Astrocyte of the hippocampus (primary cell): ENCODE results near the gene PRAMEF15.
A peak's percentile ranks its signal among the peaks of the same experiment; 100 is the strongest.
"Not testable (repeated sequence)": the region's sequence is repeated elsewhere in the genome, so short reads cannot be mapped to it uniquely, and the experiment has no call there.

Source experiments
- DNase-seq: peaks from one replicate; pipeline ENCODE4 v3.0.0; 2011; ENCODE audit warnings: low read depth, low spot score

PRAMEF15 gene

GRCh38 chr1:13315281-13315680 lies at the start of gene PRAMEF15:
TSS of gene PRAMEF15 (plus strand) at chr1:13315581. CDS start at chr1:13318408, 2,827 bp downstream.
- DNase-seq, result not testable (repeated sequence)

- not testable (repeated sequence) for DNase-seq
Measured at GRCh38 chr1:13277016-13277415, 38.4 kb upstream of the PRAMEF15 start.

- DNase-seq, result not testable (repeated sequence)
Measured at GRCh38 chr1:13279617-13280016, 35.8 kb upstream of the PRAMEF15 start.

- not testable (repeated sequence) for DNase-seq
Measured at GRCh38 chr1:13285037-13285436, 30.3 kb upstream of the PRAMEF15 start, which contains the start of gene PRAMEF8. TSS of gene PRAMEF8 (minus strand) at chr1:13285137. CDS start at chr1:13284091, 1,046 bp downstream.

GRCh38 chr1:13289030-13289429 lies 26.4 kb upstream of the PRAMEF15 start:
- not testable (repeated sequence) for DNase-seq

DNA sequence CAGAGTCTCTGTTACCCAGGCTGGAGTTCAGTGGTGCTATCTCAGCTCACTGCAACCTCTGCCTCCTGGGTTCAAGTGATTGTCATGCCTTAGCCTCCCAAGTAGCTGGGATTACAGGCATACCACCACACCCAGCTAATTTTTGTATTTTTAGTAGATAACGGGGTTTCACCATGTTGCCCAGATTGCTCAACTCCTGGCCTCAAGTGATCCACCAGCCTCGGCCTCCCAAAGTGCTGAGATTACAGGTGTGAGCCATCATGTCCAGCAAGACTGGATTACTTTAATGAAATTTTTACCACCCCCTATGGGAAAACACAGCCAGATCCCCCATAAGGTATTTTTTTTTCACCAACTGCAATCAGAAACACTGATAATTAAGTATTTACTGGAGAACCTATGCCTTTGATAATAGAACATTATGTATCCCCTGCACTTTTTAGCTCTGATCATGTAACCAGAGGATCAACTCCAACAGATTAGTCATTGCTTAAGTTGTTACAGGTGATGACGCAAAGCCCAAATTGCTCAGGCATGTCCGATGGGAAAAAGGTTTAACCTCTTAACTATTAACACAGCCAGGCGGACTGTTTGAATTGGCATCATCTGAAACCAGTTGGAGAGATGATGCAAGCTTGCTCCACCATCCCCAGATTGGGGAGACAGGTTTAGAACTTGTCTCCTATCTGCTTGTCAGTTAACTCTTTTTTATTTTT lies 18.0 kb upstream of the PRAMEF15 start:
- not testable (repeated sequence) for DNase-seq

DNA sequence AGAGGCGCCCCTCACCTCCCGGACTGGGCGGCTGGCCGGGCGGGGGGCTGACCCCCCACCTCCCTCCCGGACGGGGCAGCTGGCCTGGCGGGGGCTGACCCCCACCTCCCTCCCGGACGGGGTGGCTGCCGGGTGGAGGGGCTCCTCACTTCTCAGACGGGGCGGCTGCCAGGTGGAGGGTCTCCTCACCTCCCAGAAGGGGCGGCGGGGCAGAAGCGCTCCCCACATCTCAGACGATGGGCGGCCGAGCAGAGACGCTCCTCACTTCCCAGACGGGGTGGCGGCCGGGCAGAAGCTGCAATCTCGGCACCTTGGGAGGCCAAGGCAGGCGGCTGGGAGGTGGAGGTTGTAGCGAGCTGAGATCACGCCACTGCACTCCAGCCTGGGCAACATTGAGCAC lies 16.7 kb upstream of the PRAMEF15 start:
- not testable (repeated sequence) for DNase-seq

DNA sequence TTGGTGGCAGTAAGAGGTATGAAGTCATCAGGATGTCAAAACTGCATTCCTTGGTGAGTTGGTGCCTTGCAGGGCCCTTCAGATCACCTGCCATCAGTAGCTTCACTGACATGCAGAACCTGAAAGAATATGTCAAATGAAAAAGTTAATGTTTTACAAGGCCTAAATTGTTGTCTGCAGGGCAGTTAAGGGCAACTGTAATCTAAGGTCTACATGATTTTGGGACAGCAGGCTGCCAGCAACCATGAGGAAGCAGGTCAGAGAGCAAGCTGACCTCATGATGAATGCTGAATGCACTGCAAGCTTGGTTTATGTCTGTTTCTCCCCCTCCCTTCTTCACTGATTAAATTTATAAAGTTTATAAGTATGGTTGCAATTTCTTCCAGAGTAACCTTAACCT lies 13.2 kb upstream of the PRAMEF15 start:
- not testable (repeated sequence) for DNase-seq

- not testable (repeated sequence) for DNase-seq
Measured at GRCh38 chr1:13303239-13303638, 12.1 kb upstream of the PRAMEF15 start, which contains the start of gene PRAMEF33. TSS of gene PRAMEF33 (plus strand) at chr1:13303539. CDS start at chr1:13305955, 2,416 bp downstream.

- not testable (repeated sequence) for DNase-seq
Measured at GRCh38 chr1:13342496-13342895, 27.1 kb downstream of the PRAMEF15 start.

DNA sequence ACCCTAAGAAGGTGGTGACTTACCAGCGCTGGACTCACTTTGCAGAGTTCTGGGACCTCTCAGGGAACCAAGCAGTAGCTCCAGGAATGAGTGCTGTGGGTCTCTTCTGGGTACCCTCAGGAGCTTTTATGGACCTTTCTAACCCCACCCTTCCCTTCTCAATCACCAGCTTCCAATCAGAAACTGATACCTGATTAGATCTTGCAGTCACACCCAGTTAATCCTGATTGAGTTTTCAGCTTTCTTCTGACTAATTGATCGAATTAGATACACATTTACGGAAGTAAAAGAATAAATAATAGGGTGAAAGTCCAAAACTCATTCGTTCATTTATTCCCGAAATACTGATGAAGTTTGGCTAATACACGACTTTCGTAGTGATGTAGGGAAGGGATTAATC lies 31.7 kb downstream of the PRAMEF15 start, which contains the start of gene PRAMEF14:
PRAMEF14 (minus strand) TSS at position 101 of the 400 bp plus-strand sequence. CDS start 1,820 bp downstream, outside the sequence.
- not testable (repeated sequence) for DNase-seq

GRCh38 chr1:13353476-13353875 lies 38.1 kb downstream of the PRAMEF15 start:
- DNase-seq, result peak; percentile 11

DNA sequence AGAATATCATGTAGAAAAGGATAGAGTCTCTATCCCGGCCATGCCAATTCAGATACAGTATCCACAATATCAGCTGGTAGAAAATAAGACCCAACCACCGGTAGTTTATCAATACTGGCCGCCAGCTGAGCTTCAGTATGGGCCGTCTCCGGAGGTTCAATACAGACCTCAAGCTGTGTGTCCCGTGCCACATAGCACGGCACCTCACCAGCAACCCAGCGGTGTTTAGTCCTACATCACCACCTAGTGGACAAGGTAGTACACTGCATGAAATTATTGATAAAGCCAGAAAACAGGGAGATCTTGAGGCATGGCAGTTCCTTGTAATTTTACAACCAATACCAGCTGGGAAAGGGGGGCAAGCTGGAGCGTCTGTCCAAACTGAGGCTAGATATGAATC lies 39.1 kb downstream of the PRAMEF15 start:
- DNase-seq, result not testable (repeated sequence)

DNA sequence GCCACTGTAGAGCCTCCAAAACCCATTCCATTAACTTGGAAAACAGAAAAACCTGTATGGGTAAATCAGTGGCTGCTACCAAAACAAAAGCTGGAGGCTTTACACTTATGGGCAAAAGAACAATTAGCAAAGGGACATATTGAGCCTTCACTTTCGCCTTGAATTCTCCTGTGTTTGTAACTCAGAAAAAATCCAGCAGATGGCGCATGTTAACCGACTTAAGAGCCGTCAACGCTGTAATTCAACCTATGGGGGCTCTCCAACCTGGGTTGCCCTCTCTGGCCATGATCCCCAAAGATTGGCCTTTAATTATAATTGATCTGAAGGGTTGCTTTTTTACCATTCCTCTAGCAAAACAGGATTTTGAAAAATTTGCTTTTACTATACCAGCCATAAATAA lies 41.4 kb downstream of the PRAMEF15 start:
- peak; percentile 58 for DNase-seq

DNA sequence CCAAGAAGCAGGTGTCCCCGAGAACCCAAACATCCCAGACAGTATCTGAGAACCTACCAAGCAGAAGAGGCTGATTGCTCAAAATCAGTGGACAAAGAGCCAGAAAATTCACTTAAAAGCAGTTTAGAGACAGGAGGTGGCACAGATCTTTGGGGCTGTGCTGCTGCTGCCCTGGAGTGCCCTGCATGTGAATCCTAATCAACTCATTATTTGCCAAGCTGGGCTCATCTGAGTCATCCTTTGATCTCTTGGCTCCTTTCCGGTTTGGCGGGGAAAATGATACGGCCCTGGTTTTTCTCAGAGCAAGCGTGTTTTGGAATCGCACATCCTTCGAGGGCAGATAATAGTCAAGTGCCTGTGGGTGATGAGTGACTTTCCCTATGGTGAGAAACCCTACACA lies 47.0 kb downstream of the PRAMEF15 start:
- not testable (repeated sequence) for DNase-seq

- not testable (repeated sequence) for DNase-seq
Measured at GRCh38 chr1:13364928-13365327, 49.5 kb downstream of the PRAMEF15 start.

GRCh38 chr1:13366536-13366935 lies 51.2 kb downstream of the PRAMEF15 start:
- not testable (repeated sequence) for DNase-seq

GRCh38 chr1:13368544-13368943 lies 53.2 kb downstream of the PRAMEF15 start:
- DNase-seq, result not testable (repeated sequence)
